ENCODE results near the gene KIF5A.

Gene KIF5A

GRCh38 chr12:57526477-57527126 lies 23.2 kb upstream of the KIF5A start:
- no peak for DNase-seq
- Histone ChIP-seq H3K4me3 (ENCODE audit: insufficient read depth, low read depth, low read length, poor library complexity, severe bottlenecking) (no peak overlapping the region), H3K27me3 (replicated peaks; ENCODE audit: control insufficient read depth, insufficient read depth, low read length, poor library complexity, severe bottlenecking) (no peaks in the 10 kb centered on the region), H3K27ac (ENCODE audit: insufficient read depth, low read length, poor library complexity, severe bottlenecking) (no peak overlapping the region), H3K9me3 (ENCODE audit: control insufficient read depth, low read length) (no peaks in the 10 kb centered on the region), H3K36me3 (ENCODE audit: control insufficient read depth, insufficient read depth, low read length) (peaks cover 61% of the 10 kb centered on the region), H3K4me1 (ENCODE audit: control insufficient read depth, insufficient read depth, low read length, poor library complexity, severe bottlenecking) (peaks cover 21% of the 10 kb centered on the region)

- H3K27me3 ChIP-seq (replicated peaks; ENCODE audit: control insufficient read depth, insufficient read depth, low read length, poor library complexity, severe bottlenecking), result no peaks in the 10 kb centered on the region
- H3K9me3 ChIP-seq (ENCODE audit: control insufficient read depth, low read length), result no peaks in the 10 kb centered on the region
- H3K27ac ChIP-seq (ENCODE audit: insufficient read depth, low read length, poor library complexity, severe bottlenecking), result no peak overlapping the region
- H3K4me1 ChIP-seq (ENCODE audit: control insufficient read depth, insufficient read depth, low read length, poor library complexity, severe bottlenecking), result peaks cover 15% of the 10 kb centered on the region
- H3K36me3 ChIP-seq (ENCODE audit: control insufficient read depth, insufficient read depth, low read length), result peaks cover 67% of the 10 kb centered on the region
- H3K4me3 ChIP-seq (ENCODE audit: insufficient read depth, low read depth, low read length, poor library complexity, severe bottlenecking), result no peak overlapping the region
- no peak for DNase-seq
Measured at GRCh38 chr12:57527184-57527583, 22.7 kb upstream of the KIF5A start.

DNA sequence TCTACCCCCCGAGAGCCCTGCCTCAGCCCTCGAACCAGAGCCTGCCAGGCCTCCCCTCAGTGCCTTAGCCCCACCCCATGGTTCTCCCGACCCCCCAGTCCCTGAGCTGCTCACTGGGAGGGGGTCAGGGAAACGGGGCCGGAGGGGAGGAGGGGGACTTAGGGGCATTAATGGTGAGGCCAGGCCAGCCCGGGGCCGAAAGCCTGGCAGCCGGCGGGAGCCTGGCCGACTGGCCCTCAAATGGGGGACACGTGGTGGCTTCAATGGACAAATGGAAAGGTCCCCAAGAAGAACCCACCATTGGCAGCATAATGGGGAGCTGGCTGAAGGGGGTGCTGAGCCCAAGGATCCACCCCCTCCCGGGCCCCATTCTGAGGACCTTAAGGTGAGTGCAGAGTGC lies 21.7 kb upstream of the KIF5A start:
- Histone ChIP-seq H3K9me3 (ENCODE audit: control insufficient read depth, low read length) (no peaks in the 10 kb centered on the region), H3K27ac (ENCODE audit: insufficient read depth, low read length, poor library complexity, severe bottlenecking) (no peak overlapping the region), H3K27me3 (replicated peaks; ENCODE audit: control insufficient read depth, insufficient read depth, low read length, poor library complexity, severe bottlenecking) (no peaks in the 10 kb centered on the region), H3K36me3 (ENCODE audit: control insufficient read depth, insufficient read depth, low read length) (peaks cover 77% of the 10 kb centered on the region), H3K4me3 (ENCODE audit: insufficient read depth, low read depth, low read length, poor library complexity, severe bottlenecking) (no peak overlapping the region), H3K4me1 (ENCODE audit: control insufficient read depth, insufficient read depth, low read length, poor library complexity, severe bottlenecking) (peaks cover 13% of the 10 kb centered on the region)
- no peak for DNase-seq

DNA sequence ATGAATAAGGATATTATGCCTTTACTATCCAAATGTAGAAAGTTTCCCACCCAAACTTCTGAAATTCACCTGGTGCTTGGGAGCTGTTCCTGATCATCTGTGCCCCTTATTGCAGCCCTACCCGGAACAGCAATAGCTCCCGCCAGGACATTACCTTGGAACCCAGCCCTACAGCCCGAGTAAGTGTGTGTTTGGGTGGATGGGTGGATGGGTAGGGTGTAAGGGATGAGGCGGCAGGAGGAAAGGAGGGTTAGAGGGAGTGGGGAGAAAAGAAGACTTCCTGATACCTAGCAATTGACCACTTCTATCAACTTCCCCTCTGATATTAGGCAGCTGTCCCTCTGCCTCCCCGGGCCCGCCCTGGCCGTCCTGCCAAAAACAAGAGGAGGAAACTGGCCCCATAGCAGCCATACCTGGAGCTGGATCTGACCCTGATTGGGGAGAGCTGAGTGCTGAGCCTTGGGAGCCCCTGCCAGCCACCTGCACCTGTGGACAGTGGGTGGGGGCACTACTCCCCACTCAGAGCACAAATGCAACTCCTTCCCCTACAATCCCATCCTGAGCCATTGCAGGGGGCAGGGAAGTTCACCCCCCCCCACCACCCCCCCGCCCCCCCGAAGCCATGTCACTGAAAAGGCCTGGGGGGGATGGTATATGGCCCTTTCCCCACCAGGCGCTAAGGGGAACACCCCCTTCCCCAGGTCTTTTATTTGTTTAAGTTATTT lies 20.9 kb upstream of the KIF5A start:
- H3K36me3 ChIP-seq (ENCODE audit: control insufficient read depth, insufficient read depth, low read length), result peaks cover 80% of the 10 kb centered on the region
- peaks cover 5% of the 10 kb centered on the region for H3K4me1 ChIP-seq (ENCODE audit: control insufficient read depth, insufficient read depth, low read length, poor library complexity, severe bottlenecking)
- no peak overlapping the region for H3K27ac ChIP-seq (ENCODE audit: insufficient read depth, low read length, poor library complexity, severe bottlenecking)
- H3K27me3 ChIP-seq (replicated peaks; ENCODE audit: control insufficient read depth, insufficient read depth, low read length, poor library complexity, severe bottlenecking), result no peaks in the 10 kb centered on the region
- no peak for DNase-seq
- H3K4me3 ChIP-seq (ENCODE audit: insufficient read depth, low read depth, low read length, poor library complexity, severe bottlenecking), result no peak overlapping the region
- H3K9me3 ChIP-seq (ENCODE audit: control insufficient read depth, low read length), result no peaks in the 10 kb centered on the region

DNA sequence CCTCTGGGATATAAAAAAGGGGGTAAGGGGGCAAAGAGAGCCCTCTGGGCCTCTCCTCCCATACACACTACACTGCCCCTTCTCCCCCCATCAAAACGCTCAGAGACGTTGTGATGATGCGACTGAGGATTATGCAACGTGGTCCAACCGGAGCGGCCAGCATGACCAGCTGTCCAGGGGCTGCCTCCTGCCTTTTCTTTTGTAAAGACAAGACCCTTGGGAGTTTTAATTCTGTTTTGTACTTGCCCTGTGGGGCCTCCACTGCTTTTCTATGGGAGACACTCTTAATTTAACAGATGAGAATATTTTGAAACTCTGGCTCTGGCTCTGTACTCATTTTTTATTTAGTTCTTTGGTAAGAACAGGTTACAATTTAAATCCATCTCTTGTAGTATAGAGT lies 20.0 kb upstream of the KIF5A start:
- H3K36me3 ChIP-seq (ENCODE audit: control insufficient read depth, insufficient read depth, low read length), result peaks cover 88% of the 10 kb centered on the region
- H3K9me3 ChIP-seq (ENCODE audit: control insufficient read depth, low read length), result no peaks in the 10 kb centered on the region

GRCh38 chr12:57530396-57531142 lies 19.3 kb upstream of the KIF5A start:
- Histone ChIP-seq H3K9me3 (ENCODE audit: control insufficient read depth, low read length) (no peaks in the 10 kb centered on the region), H3K4me1 (ENCODE audit: control insufficient read depth, insufficient read depth, low read length, poor library complexity, severe bottlenecking) (no peaks in the 10 kb centered on the region), H3K27me3 (replicated peaks; ENCODE audit: control insufficient read depth, insufficient read depth, low read length, poor library complexity, severe bottlenecking) (no peaks in the 10 kb centered on the region), H3K36me3 (ENCODE audit: control insufficient read depth, insufficient read depth, low read length) (peaks cover 86% of the 10 kb centered on the region), H3K27ac (ENCODE audit: insufficient read depth, low read length, poor library complexity, severe bottlenecking) (no peak overlapping the region), H3K4me3 (ENCODE audit: insufficient read depth, low read depth, low read length, poor library complexity, severe bottlenecking) (no peak overlapping the region)
- DNase-seq, result no peak

More for the DNA sequence above, 20.0 kb upstream of the KIF5A start:
- Histone ChIP-seq H3K27me3 (replicated peaks; ENCODE audit: control insufficient read depth, insufficient read depth, low read length, poor library complexity, severe bottlenecking) (no peaks in the 10 kb centered on the region), H3K27ac (ENCODE audit: insufficient read depth, low read length, poor library complexity, severe bottlenecking) (no peak overlapping the region), H3K4me1 (ENCODE audit: control insufficient read depth, insufficient read depth, low read length, poor library complexity, severe bottlenecking) (no peaks in the 10 kb centered on the region), H3K4me3 (ENCODE audit: insufficient read depth, low read depth, low read length, poor library complexity, severe bottlenecking) (no peak overlapping the region)
- no peak for DNase-seq

GRCh38 chr12:57531836-57532235 lies 18.0 kb upstream of the KIF5A start:
- H3K4me3 ChIP-seq (ENCODE audit: insufficient read depth, low read depth, low read length, poor library complexity, severe bottlenecking), result no peak overlapping the region
- peaks cover 83% of the 10 kb centered on the region for H3K36me3 ChIP-seq (ENCODE audit: control insufficient read depth, insufficient read depth, low read length)
- H3K27me3 ChIP-seq (replicated peaks; ENCODE audit: control insufficient read depth, insufficient read depth, low read length, poor library complexity, severe bottlenecking), result no peaks in the 10 kb centered on the region

GRCh38 chr12:57533108-57533507 lies 16.7 kb upstream of the KIF5A start:
- no peak overlapping the region for H3K4me3 ChIP-seq (ENCODE audit: insufficient read depth, low read depth, low read length, poor library complexity, severe bottlenecking)
- no peak for DNase-seq
- peaks cover 70% of the 10 kb centered on the region for H3K36me3 ChIP-seq (ENCODE audit: control insufficient read depth, insufficient read depth, low read length)
- H3K27me3 ChIP-seq (replicated peaks; ENCODE audit: control insufficient read depth, insufficient read depth, low read length, poor library complexity, severe bottlenecking), result no peaks in the 10 kb centered on the region
- H3K4me1 ChIP-seq (ENCODE audit: control insufficient read depth, insufficient read depth, low read length, poor library complexity, severe bottlenecking), result no peaks in the 10 kb centered on the region
- no peak overlapping the region for H3K27ac ChIP-seq (ENCODE audit: insufficient read depth, low read length, poor library complexity, severe bottlenecking)
- H3K9me3 ChIP-seq (ENCODE audit: control insufficient read depth, low read length), result no peaks in the 10 kb centered on the region

More at GRCh38 chr12:57531836-57532235, 18.0 kb upstream of the KIF5A start:
- no peaks in the 10 kb centered on the region for H3K4me1 ChIP-seq (ENCODE audit: control insufficient read depth, insufficient read depth, low read length, poor library complexity, severe bottlenecking)
- DNase-seq, result no peak
- H3K27ac ChIP-seq (ENCODE audit: insufficient read depth, low read length, poor library complexity, severe bottlenecking), result no peak overlapping the region
- no peaks in the 10 kb centered on the region for H3K9me3 ChIP-seq (ENCODE audit: control insufficient read depth, low read length)

DNA sequence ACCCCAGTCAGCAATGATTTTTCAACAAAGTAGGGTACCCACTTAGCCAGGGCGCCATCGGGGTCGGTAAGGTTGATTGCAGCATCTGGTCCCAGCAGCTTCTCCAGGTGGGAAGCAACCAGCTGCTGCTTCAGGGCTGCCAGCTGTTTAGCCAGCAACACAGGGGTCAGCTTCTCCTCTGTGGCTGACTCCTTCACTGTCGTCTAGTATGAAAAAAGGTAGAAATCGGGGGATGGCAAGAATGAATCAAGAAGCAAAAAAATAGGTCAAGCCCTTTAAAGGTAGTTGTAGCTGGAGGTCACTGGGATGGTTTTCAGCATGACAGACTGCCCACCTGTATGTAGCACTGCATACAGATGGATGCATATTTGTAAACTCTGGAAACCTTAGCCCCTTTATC lies 15.6 kb upstream of the KIF5A start:
- H3K9me3 ChIP-seq (ENCODE audit: control insufficient read depth, low read length), result no peaks in the 10 kb centered on the region
- DNase-seq, result no peak
- H3K4me3 ChIP-seq (ENCODE audit: insufficient read depth, low read depth, low read length, poor library complexity, severe bottlenecking), result no peak overlapping the region
- H3K27ac ChIP-seq (ENCODE audit: insufficient read depth, low read length, poor library complexity, severe bottlenecking), result no peak overlapping the region
- H3K4me1 ChIP-seq (ENCODE audit: control insufficient read depth, insufficient read depth, low read length, poor library complexity, severe bottlenecking), result no peaks in the 10 kb centered on the region
- H3K27me3 ChIP-seq (replicated peaks; ENCODE audit: control insufficient read depth, insufficient read depth, low read length, poor library complexity, severe bottlenecking), result no peaks in the 10 kb centered on the region
- H3K36me3 ChIP-seq (ENCODE audit: control insufficient read depth, insufficient read depth, low read length), result peaks cover 59% of the 10 kb centered on the region

DNA sequence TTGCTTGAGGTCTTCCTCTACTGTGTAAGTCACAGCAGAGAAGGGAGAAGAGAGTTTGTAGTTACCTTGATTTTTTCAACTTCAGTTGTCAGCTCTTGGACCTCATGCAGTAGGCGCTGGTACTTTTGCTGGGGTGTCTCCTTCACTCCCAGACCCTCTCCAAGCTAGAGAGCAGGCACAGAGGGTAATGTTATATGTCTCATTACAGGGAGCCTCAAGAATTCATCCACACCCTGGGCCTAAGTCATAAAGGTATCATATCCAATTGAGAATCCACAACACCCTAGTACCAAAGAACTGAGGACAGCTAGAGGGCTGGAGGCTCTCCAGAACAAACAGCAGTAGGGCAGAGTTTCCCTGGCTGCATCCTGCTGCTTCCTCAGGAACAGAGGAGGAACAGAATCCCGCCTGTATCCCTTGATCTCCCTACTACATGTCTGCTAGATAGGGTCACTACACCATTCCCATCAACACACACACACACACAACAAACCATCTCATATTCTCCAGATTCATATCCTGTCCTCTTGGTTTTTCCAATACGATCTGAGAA lies 14.8 kb upstream of the KIF5A start:
- H3K36me3 ChIP-seq (ENCODE audit: control insufficient read depth, insufficient read depth, low read length), result peaks cover 53% of the 10 kb centered on the region

More for the DNA sequence above, 14.8 kb upstream of the KIF5A start:
- H3K9me3 ChIP-seq (ENCODE audit: control insufficient read depth, low read length), result no peaks in the 10 kb centered on the region
- no peak overlapping the region for H3K27ac ChIP-seq (ENCODE audit: insufficient read depth, low read length, poor library complexity, severe bottlenecking)
- H3K27me3 ChIP-seq (replicated peaks; ENCODE audit: control insufficient read depth, insufficient read depth, low read length, poor library complexity, severe bottlenecking), result no peaks in the 10 kb centered on the region
- no peaks in the 10 kb centered on the region for H3K4me1 ChIP-seq (ENCODE audit: control insufficient read depth, insufficient read depth, low read length, poor library complexity, severe bottlenecking)
- no peak overlapping the region for H3K4me3 ChIP-seq (ENCODE audit: insufficient read depth, low read depth, low read length, poor library complexity, severe bottlenecking)
- DNase-seq, result no peak

All from effector memory CD4-positive, alpha-beta T cell (primary cell).